OCI-LY7 (cell line): ENCODE data around the gene MAML3.

Source experiments
- EZH2phosphoT487 ChIP-seq: fragments of 200-600 bp; sonication (generic); IDR thresholded peaks from 2 replicates; pipeline ENCODE4 v1.6.1; 2018; ENCODE audit warnings: low read depth, borderline replicate concordance, mild to moderate bottlenecking, mixed run types, antibody characterized with exemption, low read length, moderate library complexity, mixed read lengths
- TF ChIP-seq, protein P1 (sequence below): fragments of 200-600 bp; sonication (generic); conservative IDR thresholded peaks from 2 replicates; pipeline ENCODE4 v1.5.1; 2014; ENCODE audit warnings: mild to moderate bottlenecking, antibody characterized with exemption, low read length, moderate library complexity, mixed read lengths

DNA sequence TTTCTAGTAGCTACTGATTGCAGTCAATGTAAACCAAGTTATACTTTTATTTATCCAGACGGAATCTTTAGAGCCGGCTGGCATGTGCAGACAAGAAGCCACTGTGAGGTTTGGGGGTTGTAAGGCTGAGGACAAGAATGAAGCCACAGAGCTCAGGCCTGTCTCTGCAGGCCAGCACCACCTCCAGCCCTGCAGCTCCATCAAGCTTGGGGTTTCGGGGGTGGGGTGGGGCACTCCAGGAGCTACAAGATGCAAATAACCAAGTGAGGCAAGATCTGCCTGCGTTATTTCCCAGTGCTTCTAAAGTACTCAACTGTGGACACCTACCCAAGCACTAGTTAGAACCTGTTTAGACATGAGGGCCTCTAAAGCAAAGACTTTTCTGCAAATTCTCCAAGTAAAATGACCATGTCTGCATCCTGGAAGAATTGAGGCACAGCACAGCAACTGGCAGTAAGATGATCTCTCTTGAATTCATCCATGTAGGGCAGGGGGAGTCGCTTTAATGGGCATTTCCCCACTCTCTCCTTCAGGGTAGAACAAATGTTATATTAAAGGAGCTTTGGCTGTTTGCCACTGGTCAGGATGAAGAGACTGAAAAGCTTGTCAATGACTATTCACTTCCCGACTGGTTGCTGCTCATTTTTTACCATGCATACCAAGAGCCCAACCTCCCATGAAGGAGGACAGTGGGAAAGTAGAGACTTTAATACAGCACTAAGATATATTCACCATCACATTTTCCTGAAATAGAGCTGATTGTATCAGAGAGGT lies 265.8 kb downstream of the MAML3 start:
- TF ChIP-seq, protein P1, sequence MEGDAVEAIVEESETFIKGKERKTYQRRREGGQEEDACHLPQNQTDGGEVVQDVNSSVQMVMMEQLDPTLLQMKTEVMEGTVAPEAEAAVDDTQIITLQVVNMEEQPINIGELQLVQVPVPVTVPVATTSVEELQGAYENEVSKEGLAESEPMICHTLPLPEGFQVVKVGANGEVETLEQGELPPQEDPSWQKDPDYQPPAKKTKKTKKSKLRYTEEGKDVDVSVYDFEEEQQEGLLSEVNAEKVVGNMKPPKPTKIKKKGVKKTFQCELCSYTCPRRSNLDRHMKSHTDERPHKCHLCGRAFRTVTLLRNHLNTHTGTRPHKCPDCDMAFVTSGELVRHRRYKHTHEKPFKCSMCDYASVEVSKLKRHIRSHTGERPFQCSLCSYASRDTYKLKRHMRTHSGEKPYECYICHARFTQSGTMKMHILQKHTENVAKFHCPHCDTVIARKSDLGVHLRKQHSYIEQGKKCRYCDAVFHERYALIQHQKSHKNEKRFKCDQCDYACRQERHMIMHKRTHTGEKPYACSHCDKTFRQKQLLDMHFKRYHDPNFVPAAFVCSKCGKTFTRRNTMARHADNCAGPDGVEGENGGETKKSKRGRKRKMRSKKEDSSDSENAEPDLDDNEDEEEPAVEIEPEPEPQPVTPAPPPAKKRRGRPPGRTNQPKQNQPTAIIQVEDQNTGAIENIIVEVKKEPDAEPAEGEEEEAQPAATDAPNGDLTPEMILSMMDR: no peak
- no peak for TF ChIP-seq EZH2phosphoT487
